Keratinocyte (primary cell): ENCODE measurements around the gene AAMDC. TPM values are rescaled to one million over a fixed set of nuclear protein-coding genes. Genes with fewer than 3 reads are reported as not detected.

ENCODE experiments used
- DNase-seq: peaks from one replicate; pipeline ENCODE4 v3.0.0-alpha.2; 2011; ENCODE audit warnings: low read depth, missing footprints, low spot score
- FAIRE-seq: peaks from 2 replicates; lab custom pipeline; 2011; peaks lifted over from hg19 to GRCh38; lab: Jason Lieb, UNC
- H2AFZ ChIP-seq: 2 replicates; pipeline ENCODE4 v1.6.0; 2012; ENCODE audit warnings: low read length, control low read depth, inconsistent platforms; ENCODE audit not compliant: control insufficient read depth
- H3K27ac ChIP-seq: 2 replicates; pipeline ENCODE4 v1.5.1; 2011; ENCODE audit warnings: low read length; ENCODE audit not compliant: control insufficient read depth, insufficient read depth
- H3K27me3 ChIP-seq: 3 replicates; pipeline ENCODE4 v1.6.0; 2011; ENCODE audit warnings: low read length; ENCODE audit not compliant: control insufficient read depth, insufficient read depth; ENCODE audit errors: extremely low read depth
- H3K36me3 ChIP-seq, 2 experiments: 2 replicates in 1 of 2; 3 replicates in 1 of 2; pipeline ENCODE4 v1.5.1; 2011; ENCODE audit warnings: low read length in 2 of 2, mild to moderate bottlenecking in 1 of 2; ENCODE audit not compliant: control insufficient read depth in 2 of 2, insufficient read depth in 2 of 2; ENCODE audit errors: extremely low read depth in 1 of 2
- H3K4me1 ChIP-seq: 3 replicates; pipeline ENCODE4 v1.5.1; 2011; ENCODE audit warnings: low read length; ENCODE audit not compliant: control insufficient read depth, insufficient read depth; ENCODE audit errors: extremely low read depth
- H3K4me2 ChIP-seq: 3 replicates; pipeline ENCODE4 v1.6.0; 2011; ENCODE audit warnings: low read depth, low read length; ENCODE audit not compliant: control insufficient read depth, insufficient read depth; ENCODE audit errors: extremely low read depth
- H3K4me3 ChIP-seq, 3 experiments: fragments of 200-600 bp in 1 of 3; sonication (generic) in 1 of 3; 2 replicates in 2 of 3; 3 replicates in 1 of 3; pipeline ENCODE4 v1.5.1; 2011 to 2016; ENCODE audit warnings: low read length in 3 of 3, mild to moderate bottlenecking in 3 of 3, control low read depth in 2 of 3, inconsistent platforms in 1 of 3, low read depth in 1 of 3, mixed read lengths in 1 of 3, mixed run types in 1 of 3, moderate library complexity in 1 of 3; ENCODE audit not compliant: control insufficient read depth in 2 of 3, insufficient read depth in 2 of 3; ENCODE audit errors: extremely low read depth in 1 of 3
- H3K79me2 ChIP-seq: 2 replicates; pipeline ENCODE4 v1.6.0; 2012; ENCODE audit warnings: low read length; ENCODE audit not compliant: control insufficient read depth, insufficient read depth
- H3K9ac ChIP-seq: 3 replicates; pipeline ENCODE4 v1.6.0; 2011; ENCODE audit warnings: low read length; ENCODE audit not compliant: control insufficient read depth, insufficient read depth; ENCODE audit errors: extremely low read depth
- H3K9me1 ChIP-seq: 3 replicates; pipeline ENCODE4 v1.6.0; 2011; ENCODE audit warnings: low read length; ENCODE audit not compliant: control insufficient read depth, insufficient read depth; ENCODE audit errors: extremely low read depth
- H3K9me3 ChIP-seq: 2 replicates; pipeline ENCODE4 v1.5.1; 2012; ENCODE audit warnings: low read depth, low read length; ENCODE audit not compliant: control insufficient read depth
- H4K20me1 ChIP-seq: 3 replicates; pipeline ENCODE4 v1.6.0; 2011; ENCODE audit warnings: low read length; ENCODE audit not compliant: control insufficient read depth, insufficient read depth; ENCODE audit errors: extremely low read depth
- CTCF ChIP-seq, 3 experiments: IDR thresholded peaks in 1 of 3; conservative IDR thresholded peaks in 1 of 3; optimal IDR thresholded peaks in 1 of 3; 2 replicates in 2 of 3; 3 replicates in 1 of 3; pipeline versions ENCODE3 to v1.5.1; 2011; ENCODE audit warnings: low read length in 3 of 3, mild to moderate bottlenecking in 3 of 3, moderate library complexity in 2 of 3, control low read depth in 1 of 3, inconsistent platforms in 1 of 3; ENCODE audit not compliant: insufficient read depth in 2 of 3; ENCODE audit errors: extremely low read depth in 1 of 3
- EZH2 ChIP-seq: IDR thresholded peaks from one replicate; pipeline ENCODE4 v1.6.1; 2012; ENCODE audit warnings: inconsistent platforms, mild to moderate bottlenecking, low read length, moderate library complexity
- dilution Hi-C: fragments of 300-500 bp; cut with MboI; formaldehyde crosslinking; loops from one replicate; pipeline ENCODE4 v1.7.0; 2020; ENCODE audit warnings: low sequenced_read_pairs; ENCODE audit not compliant: extremely low pct_ligation_motif_present
- polyA plus RNA-seq, 5 experiments: library from polyadenylated mRNA; depleted of rRNA in 3 of 5; stranded (reverse) in 3 of 5; stranded (forward) in 1 of 5; unstranded in 1 of 5; fragments of >200 nt; gene quantifications; 1 replicate in 1 of 5; 2 replicates in 3 of 5; 3 replicates in 1 of 5; pipeline versions ENCODE4 v1.2.1 to v1.2.3, GENCODE V29; 2011 to 2012; ENCODE audit warnings: missing spikeins in 2 of 5, low read depth in 1 of 5, low replicate concordance in 1 of 5

Gene AAMDC
- polyA plus RNA-seq, 1 donor (not counting 4 experiments of a cell fraction or from before 2014, with no cell fraction given): 22.4 TPM

- Histone ChIP-seq H3K27me3 (no peaks in the 10 kb centered on the region), H3K4me1 (peaks cover 4% of the 10 kb centered on the region), H3K9me3 (no peaks in the 10 kb centered on the region), H3K27ac (no peak overlapping the region), H3K4me2 (no peak overlapping the region), H3K9ac (no peak overlapping the region), H3K9me1 (no peaks in the 10 kb centered on the region), H3K36me3 (no peaks in the 10 kb centered on the region), H2AFZ (no peak overlapping the region), H4K20me1 (no peaks in the 10 kb centered on the region), H3K79me2 (peaks cover 86% of the 10 kb centered on the region), H3K4me3 (no peak overlapping the region)
- DNase-seq (no peak), FAIRE-seq (no peak)
- TF ChIP-seq EZH2: no peak
- TF ChIP-seq CTCF (optimal IDR thresholded peaks at IDR 0.05 in 1 of 3, IDR thresholded peaks at IDR 0.05 in 1 of 3, conservative IDR thresholded peaks at IDR 0.05 in 1 of 3; ENCODE audit: extremely low read depth in 1 of 3, insufficient read depth in 2 of 3, low read length in 3 of 3): no peak
- dilution Hi-C loops: no loop called here
These were observed 29.6 kb upstream of the AAMDC start for GRCh38 chr11:77791301-77791700.

- no peak overlapping the region for H2AFZ ChIP-seq
- no peaks in the 10 kb centered on the region for H3K36me3 ChIP-seq
- H3K27me3 ChIP-seq: no peaks in the 10 kb centered on the region
- peaks cover 98% of the 10 kb centered on the region for H3K79me2 ChIP-seq
- H3K9me3 ChIP-seq: no peaks in the 10 kb centered on the region
- DNase-seq: no peak
- no peak for FAIRE-seq
- dilution Hi-C loops: no loop called here
- H3K27ac ChIP-seq: no peak overlapping the region
- no peak overlapping the region for H3K4me3 ChIP-seq
- no peak overlapping the region for H3K4me2 ChIP-seq
- H3K4me1 ChIP-seq: no peaks in the 10 kb centered on the region
- TF ChIP-seq CTCF (optimal IDR thresholded peaks at IDR 0.05 in 1 of 3, IDR thresholded peaks at IDR 0.05 in 1 of 3, conservative IDR thresholded peaks at IDR 0.05 in 1 of 3; ENCODE audit: extremely low read depth in 1 of 3, insufficient read depth in 2 of 3, low read length in 3 of 3) (no peak), EZH2 (no peak)
- no peak overlapping the region for H3K9ac ChIP-seq
- no peaks in the 10 kb centered on the region for H3K9me1 ChIP-seq
- H4K20me1 ChIP-seq: no peaks in the 10 kb centered on the region
These were observed 27.0 kb upstream of the AAMDC start for GRCh38 chr11:77793972-77794371.
